ENCODE measurements around the gene SPATA25.

The SPATA25 gene

GRCh38 chr20:45918182-45918737 lies 30.8 kb upstream of the SPATA25 start:
- Histone ChIP-seq H4K20me1 (ENCODE audit: insufficient read depth) (no peaks in the 10 kb centered on the region), H3K79me2 (ENCODE audit: insufficient read depth, low read depth) (no peaks in the 10 kb centered on the region), H3K4me2 (no peak overlapping the region), H3K36me3 (ENCODE audit: insufficient read depth) (no peaks in the 10 kb centered on the region), H3K4me1 (ENCODE audit: low read depth, poor library complexity, severe bottlenecking) (no peaks in the 10 kb centered on the region), H3K4me3 (IDR thresholded peaks at IDR 0.05; ENCODE audit: insufficient read depth, low read depth, low read length) (no peak overlapping the region), H3K27me3 (ENCODE audit: insufficient read depth, low read depth) (no peaks in the 10 kb centered on the region), H2AFZ (ENCODE audit: low read depth) (no peak overlapping the region), H3K9ac (no peak overlapping the region), H3K27ac (no peak overlapping the region)
- TF ChIP-seq, protein P1, sequence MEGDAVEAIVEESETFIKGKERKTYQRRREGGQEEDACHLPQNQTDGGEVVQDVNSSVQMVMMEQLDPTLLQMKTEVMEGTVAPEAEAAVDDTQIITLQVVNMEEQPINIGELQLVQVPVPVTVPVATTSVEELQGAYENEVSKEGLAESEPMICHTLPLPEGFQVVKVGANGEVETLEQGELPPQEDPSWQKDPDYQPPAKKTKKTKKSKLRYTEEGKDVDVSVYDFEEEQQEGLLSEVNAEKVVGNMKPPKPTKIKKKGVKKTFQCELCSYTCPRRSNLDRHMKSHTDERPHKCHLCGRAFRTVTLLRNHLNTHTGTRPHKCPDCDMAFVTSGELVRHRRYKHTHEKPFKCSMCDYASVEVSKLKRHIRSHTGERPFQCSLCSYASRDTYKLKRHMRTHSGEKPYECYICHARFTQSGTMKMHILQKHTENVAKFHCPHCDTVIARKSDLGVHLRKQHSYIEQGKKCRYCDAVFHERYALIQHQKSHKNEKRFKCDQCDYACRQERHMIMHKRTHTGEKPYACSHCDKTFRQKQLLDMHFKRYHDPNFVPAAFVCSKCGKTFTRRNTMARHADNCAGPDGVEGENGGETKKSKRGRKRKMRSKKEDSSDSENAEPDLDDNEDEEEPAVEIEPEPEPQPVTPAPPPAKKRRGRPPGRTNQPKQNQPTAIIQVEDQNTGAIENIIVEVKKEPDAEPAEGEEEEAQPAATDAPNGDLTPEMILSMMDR (conservative IDR thresholded peaks at IDR 0.05; ENCODE audit: low read depth, low read length) = no peak

DNA sequence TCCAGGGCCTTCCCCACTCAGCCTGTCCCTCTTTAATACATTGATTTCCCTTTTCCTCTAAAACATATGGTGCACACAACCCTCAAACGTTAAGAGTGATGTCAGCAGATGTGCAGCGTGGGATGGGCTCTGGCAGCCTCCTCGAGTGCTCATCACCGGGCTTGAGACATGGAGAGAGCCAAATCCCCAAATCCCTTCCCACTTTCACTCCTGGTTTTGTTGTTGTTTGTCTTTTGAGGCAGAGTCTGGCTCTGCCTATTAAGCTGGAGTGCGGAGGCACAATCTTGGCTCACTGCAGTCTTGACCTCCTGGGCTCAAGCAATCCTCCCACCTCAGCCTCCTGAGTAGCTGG lies 30.3 kb upstream of the SPATA25 start:
- Histone ChIP-seq H3K79me2 (ENCODE audit: insufficient read depth, low read depth) (no peaks in the 10 kb centered on the region), H3K4me2 (no peak overlapping the region), H3K36me3 (ENCODE audit: insufficient read depth) (no peaks in the 10 kb centered on the region), H3K27me3 (ENCODE audit: insufficient read depth, low read depth) (no peaks in the 10 kb centered on the region), H3K27ac (no peak overlapping the region), H4K20me1 (ENCODE audit: insufficient read depth) (no peaks in the 10 kb centered on the region), H3K4me3 (IDR thresholded peaks at IDR 0.05; ENCODE audit: insufficient read depth, low read depth, low read length) (no peak overlapping the region), H3K4me1 (ENCODE audit: low read depth, poor library complexity, severe bottlenecking) (no peaks in the 10 kb centered on the region), H3K9ac (no peak overlapping the region), H2AFZ (ENCODE audit: low read depth) (no peak overlapping the region)
- TF ChIP-seq, protein P1 (conservative IDR thresholded peaks at IDR 0.05; ENCODE audit: low read depth, low read length) = no peak

DNA sequence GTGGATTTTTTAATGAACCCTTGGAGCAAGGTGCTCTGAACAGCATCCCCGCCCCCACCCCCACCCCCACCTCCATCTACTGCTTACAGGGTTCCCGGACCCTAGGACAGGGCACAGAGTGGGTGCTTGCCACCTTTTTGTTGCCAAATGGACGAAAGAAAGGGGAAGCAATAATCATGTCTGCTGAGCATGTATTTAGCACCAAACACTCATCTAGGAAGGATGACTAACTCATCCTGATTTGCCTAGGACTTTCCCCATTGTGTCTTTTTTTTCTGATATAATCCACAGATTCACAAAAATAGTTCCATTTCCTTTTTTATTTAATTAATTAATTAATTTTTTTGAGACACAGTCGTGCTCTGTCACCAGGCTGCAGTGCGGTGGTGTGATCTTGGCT lies 25.7 kb upstream of the SPATA25 start:
- Histone ChIP-seq H3K4me2 (no peak overlapping the region), H3K27me3 (ENCODE audit: insufficient read depth, low read depth) (no peaks in the 10 kb centered on the region), H3K4me3 (IDR thresholded peaks at IDR 0.05; ENCODE audit: insufficient read depth, low read depth, low read length) (no peak overlapping the region), H3K36me3 (ENCODE audit: insufficient read depth) (no peaks in the 10 kb centered on the region), H3K9ac (no peak overlapping the region), H3K79me2 (ENCODE audit: insufficient read depth, low read depth) (no peaks in the 10 kb centered on the region), H3K4me1 (ENCODE audit: low read depth, poor library complexity, severe bottlenecking) (peaks cover 15% of the 10 kb centered on the region), H3K27ac (no peak overlapping the region), H4K20me1 (ENCODE audit: insufficient read depth) (no peaks in the 10 kb centered on the region), H2AFZ (ENCODE audit: low read depth) (no peak overlapping the region)
- TF ChIP-seq, protein P1 (conservative IDR thresholded peaks at IDR 0.05; ENCODE audit: low read depth, low read length) = no peak

DNA sequence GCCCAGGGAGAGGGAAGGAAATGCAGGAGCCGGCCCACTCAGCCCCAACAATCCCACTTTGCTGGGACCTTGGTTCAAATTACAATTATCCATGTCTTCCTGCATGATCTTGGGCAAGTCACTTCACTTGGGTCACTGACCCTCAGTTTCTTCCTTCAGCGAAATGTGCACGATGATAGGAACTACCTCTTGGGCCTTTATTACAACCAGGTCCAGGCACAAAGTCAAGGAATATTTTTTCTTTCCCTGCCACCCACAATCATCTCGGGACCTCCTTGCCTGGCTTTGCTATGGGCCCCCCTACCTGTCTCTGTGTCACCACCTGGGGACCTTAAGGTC lies 24.9 kb upstream of the SPATA25 start:
- Histone ChIP-seq H3K36me3 (ENCODE audit: insufficient read depth) (no peaks in the 10 kb centered on the region), H4K20me1 (ENCODE audit: insufficient read depth) (no peaks in the 10 kb centered on the region), H2AFZ (ENCODE audit: low read depth) (peak overlapping the region; percentile 70), H3K27me3 (ENCODE audit: insufficient read depth, low read depth) (no peaks in the 10 kb centered on the region), H3K79me2 (ENCODE audit: insufficient read depth, low read depth) (no peaks in the 10 kb centered on the region), H3K4me3 (IDR thresholded peaks at IDR 0.05; ENCODE audit: insufficient read depth, low read depth, low read length) (no peak overlapping the region), H3K27ac (peak overlapping the region; percentile 84), H3K4me2 (peak overlapping the region; percentile 92), H3K9ac (peak overlapping the region; percentile 84), H3K4me1 (ENCODE audit: low read depth, poor library complexity, severe bottlenecking) (peaks cover 15% of the 10 kb centered on the region)
- TF ChIP-seq, protein P1 (conservative IDR thresholded peaks at IDR 0.05; ENCODE audit: low read depth, low read length) = no peak

Measured in KMS-11 (cell line).